ENCODE data around the gene WWC2.

WWC2 gene

DNA sequence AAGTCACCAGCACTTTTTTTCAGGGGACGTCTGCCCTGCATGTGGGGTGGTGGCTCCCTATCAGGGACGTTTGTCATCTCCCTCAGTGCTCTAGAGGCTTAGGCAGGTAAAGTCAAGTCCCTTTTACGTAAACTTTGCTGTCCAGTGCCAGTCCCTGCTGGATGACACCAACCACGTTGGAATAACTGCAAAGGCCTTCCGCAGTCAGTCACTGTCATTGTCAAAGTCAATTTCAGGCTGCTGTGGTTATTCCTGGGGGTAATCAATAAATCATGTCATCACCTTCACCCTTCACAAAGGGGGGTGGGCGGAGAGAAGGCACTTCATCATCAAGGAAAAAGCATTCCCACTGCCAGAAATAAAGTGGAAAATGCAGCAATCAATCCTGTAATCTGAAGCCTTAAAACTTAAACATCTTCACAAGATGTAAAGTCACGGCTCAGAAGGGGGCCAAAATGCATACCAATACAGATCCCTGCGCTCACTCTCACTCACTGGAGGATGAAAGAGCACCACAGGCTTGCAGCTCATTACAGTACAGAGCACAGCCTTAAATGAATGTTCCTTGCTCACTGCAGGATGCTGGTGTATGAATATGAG, 164.8 kb downstream of the WWC2 start:
- DNase-seq (ENCODE audit: insufficient read length, low spot score) (no peak), FAIRE-seq (no peak)
- no peak for TF ChIP-seq POLR2A (IDR thresholded peaks at IDR 0.05; ENCODE audit: low read depth, low read length)

DNA sequence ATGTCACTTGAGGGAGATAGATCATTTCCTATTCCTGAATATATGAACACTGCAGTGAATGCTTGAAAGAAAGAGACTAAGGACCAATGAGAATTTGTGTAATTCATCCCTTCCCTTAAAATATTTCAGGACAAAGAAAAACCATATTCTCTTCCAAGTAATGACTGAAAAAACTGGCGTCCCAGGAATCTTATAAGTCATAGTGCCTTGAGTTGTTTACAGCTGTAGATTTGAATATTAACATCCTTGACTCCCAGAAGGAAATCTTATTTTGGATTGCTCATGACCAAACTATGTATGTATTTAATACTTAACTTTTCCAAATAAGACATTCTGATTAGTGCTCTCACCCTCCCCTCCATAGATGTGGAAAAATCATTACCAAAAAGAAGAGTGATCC, 165.6 kb downstream of the WWC2 start:
- DNase-seq (ENCODE audit: insufficient read length, low spot score) (no peak), FAIRE-seq (no peak)
- TF ChIP-seq POLR2A (IDR thresholded peaks at IDR 0.05; ENCODE audit: low read depth, low read length) = no peak

DNA sequence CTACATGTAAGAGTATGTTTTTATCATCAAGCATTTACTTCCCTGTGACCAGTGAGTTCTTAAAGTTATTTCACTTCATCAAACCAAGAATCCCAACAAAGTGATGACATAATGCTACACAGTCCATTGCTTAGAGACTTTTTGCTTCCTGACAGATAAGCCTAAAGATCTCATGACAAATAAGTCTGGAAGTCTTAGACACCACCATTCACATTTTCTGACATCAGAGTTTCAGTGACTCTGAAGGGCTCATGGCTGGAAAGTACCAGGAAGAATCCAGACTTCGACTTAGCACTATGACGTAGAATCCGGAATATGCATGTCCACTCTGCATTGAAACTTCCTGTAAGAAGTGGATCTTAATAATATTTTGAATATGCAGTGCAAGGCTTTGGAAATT, 167.3 kb downstream of the WWC2 start:
- FAIRE-seq = no peak

DNA sequence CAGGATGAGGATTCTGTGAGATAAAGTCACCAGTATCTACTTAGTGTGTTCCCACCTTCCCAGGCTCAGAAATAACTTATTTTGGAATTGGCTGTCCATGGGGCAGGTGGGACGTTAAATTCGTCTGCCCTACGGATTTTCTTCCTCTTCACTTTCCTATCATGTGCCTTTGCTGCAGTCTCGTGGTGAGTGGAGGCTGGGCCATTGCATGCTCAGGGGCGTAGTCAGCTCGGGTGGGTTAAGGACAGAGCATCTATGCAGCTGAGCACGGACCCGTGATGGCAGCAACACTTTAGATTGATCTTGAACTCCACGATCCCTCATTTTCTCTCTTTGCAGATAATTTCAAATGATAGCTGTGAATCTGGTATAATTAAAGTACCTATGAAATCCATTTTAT, 169.5 kb downstream of the WWC2 start:
- no peak for TF ChIP-seq POLR2A (IDR thresholded peaks at IDR 0.05; ENCODE audit: low read depth, low read length)
- no peak for DNase-seq (ENCODE audit: insufficient read length, low spot score)
- no peak for FAIRE-seq

More for the DNA sequence above, 167.3 kb downstream of the WWC2 start:
- no peak for TF ChIP-seq POLR2A (IDR thresholded peaks at IDR 0.05; ENCODE audit: low read depth, low read length)
- DNase-seq (ENCODE audit: insufficient read length, low spot score) = no peak

DNA sequence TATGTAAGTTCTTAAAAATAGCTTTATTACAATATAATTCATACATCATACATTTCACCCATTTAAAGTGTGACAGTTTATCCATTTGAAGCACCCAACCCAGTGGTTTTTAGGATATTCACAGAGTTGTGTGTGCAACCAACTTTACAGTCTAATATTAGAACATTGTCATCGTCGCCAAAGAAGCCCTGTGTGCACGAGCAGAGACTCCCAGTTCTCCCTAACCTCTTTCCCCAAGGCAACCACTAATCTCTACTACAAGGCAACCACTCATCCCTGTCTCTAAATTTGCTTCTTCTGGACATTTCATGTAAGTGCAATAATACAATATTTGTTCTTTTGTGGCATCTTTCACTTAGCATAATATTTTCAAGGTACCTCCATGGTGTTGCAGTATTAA, 173.3 kb downstream of the WWC2 start:
- no peak for FAIRE-seq
- DNase-seq (ENCODE audit: insufficient read length, low spot score) = no peak
- no peak for TF ChIP-seq POLR2A (IDR thresholded peaks at IDR 0.05; ENCODE audit: low read depth, low read length)

DNA sequence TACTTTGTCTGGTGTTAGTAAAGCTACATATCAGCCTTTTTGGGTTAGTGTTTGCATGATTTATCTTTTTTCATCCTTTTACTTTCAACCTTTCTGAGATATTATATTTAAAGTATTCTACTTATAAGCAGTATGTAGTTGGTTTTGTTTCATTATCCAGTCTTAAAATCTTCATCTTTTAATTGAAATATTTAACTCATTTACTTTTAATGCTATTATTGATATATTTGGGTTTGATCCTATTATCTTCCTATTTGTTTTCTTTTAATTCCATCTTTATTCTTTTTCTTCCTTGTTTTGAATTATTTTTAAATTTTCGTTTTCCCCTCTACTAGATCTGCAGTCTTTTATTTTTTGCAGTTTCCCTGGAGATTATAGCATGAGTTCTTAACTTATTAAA, 177.0 kb downstream of the WWC2 start:
- FAIRE-seq (no peak), DNase-seq (ENCODE audit: insufficient read length, low spot score) (no peak)
- no peak for TF ChIP-seq POLR2A (IDR thresholded peaks at IDR 0.05; ENCODE audit: low read depth, low read length)

DNA sequence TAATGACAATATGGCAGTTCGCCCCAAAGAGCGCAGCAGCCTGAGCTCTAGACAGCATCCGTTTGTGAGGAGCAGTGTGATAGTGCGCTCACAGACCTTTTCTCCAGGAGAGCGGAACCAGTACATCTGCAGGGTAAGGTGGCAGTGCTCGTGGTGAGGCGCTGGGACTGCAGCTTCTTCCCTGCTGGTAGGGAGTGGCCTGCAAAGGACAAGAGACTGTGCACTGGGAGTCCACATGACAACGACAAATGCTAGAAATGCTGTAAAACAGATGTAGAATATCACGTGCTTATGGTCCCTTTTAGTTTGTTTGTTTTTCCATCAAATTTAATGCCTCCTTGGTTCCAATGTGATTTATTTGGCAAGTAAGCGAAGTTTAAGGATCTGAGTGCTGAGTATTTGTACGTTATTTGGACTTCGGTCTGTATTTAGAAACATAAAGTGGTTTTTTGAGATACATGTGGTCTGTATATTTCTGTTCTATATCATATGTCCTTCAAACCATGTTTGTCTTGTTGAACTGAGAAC, 185.3 kb downstream of the WWC2 start:
- no peak for DNase-seq (ENCODE audit: insufficient read length, low spot score)
- TF ChIP-seq POLR2A (IDR thresholded peaks at IDR 0.05; ENCODE audit: low read depth, low read length) = no peak
- FAIRE-seq = no peak

DNA sequence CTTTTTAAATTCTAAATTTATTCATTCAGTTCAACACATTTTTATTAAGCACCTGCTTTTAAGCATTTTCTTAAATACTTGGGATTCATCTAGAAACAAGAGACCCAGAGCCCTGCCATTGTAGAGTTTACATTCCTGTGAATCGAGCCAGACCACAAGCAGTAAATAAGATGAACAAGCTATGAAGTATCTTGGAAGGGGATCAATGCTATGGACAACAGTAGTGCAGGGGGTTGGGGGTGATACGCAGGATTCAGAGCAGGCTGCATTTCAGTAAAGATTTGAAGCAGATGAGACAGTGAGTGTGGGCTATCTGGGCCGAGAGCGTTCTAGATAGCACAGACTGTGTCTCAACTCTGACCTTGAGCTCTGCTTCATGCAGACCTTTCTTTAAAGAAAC, 185.9 kb downstream of the WWC2 start:
- TF ChIP-seq POLR2A (IDR thresholded peaks at IDR 0.05; ENCODE audit: low read depth, low read length) = no peak
- FAIRE-seq = no peak
- DNase-seq (ENCODE audit: insufficient read length, low spot score) = no peak

DNA sequence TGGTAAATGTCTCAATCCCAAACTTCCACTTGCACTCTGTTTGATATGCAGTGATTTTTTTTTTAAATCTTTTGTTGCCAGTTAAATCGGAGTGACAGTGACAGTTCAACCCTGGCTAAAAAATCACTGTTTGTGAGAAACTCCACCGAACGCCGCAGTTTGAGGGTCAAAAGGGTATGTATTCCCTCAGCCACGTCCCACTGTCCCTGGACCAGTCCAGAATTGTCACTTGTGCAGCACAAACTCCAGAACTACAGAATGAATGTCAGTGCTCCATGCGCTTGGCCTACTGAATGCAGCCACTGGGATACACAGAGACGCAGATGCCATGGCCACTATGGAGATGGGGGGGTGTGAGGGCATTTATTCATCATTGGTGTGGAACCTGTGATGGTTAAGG, 186.8 kb downstream of the WWC2 start:
- FAIRE-seq (no peak), DNase-seq (ENCODE audit: insufficient read length, low spot score) (no peak)

DNA sequence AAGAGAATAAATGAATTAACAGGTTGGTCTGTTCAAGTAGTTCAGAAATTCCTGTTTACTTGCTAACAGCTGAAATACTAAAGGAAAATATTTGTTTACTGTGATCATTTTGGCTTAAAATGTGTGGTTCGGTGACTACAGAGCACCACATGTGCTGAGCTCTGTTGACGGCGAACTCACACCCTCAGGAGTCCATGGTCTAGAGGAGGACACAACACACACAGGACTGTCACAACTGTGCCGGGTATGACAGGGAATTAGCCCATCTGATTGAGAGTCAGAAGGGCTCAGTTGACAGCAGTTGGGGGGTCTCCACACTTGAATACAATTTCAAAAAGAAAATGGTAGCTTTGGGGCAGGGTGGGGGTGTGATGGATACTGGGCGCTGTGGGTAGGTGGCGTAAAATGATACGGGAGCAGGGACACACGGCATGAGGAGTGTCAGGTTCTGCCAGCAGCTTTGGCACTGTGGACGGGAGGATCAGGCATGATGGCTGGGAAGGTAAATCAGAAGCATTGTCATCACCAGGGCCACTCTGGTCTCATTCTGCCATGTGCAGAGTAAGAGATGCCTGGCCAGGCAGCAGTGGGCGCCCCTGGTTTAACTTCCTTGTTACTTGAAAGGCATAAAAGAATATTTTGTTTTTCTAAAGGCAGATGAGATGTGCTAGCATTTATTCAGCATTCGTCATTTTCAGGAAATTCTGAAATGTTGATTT, 187.7 kb downstream of the WWC2 start:
- TF ChIP-seq POLR2A (IDR thresholded peaks at IDR 0.05; ENCODE audit: low read depth, low read length) = no peak
- no peak for DNase-seq (ENCODE audit: insufficient read length, low spot score)
- no peak for FAIRE-seq

More for the DNA sequence above, 186.8 kb downstream of the WWC2 start:
- no peak for TF ChIP-seq POLR2A (IDR thresholded peaks at IDR 0.05; ENCODE audit: low read depth, low read length)

DNA sequence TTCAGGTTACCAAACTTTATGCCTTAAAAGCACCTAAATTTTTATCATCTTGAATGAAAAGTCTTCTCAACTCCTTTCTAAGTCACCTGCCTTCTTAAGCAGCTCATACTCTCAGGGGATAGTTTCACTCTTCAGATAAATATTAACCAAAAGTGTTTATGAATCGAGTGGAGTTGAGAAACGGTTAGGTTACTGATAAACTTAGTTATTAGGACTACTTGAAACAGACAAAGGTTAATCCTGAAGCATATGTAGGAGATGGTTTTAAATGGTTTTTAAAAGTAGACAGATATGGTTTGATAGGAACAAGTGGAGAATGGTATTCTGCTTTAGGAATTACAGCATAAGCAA, 188.2 kb downstream of the WWC2 start:
- FAIRE-seq (no peak), DNase-seq (ENCODE audit: insufficient read length, low spot score) (no peak)
- TF ChIP-seq POLR2A (IDR thresholded peaks at IDR 0.05; ENCODE audit: low read depth, low read length) = no peak

DNA sequence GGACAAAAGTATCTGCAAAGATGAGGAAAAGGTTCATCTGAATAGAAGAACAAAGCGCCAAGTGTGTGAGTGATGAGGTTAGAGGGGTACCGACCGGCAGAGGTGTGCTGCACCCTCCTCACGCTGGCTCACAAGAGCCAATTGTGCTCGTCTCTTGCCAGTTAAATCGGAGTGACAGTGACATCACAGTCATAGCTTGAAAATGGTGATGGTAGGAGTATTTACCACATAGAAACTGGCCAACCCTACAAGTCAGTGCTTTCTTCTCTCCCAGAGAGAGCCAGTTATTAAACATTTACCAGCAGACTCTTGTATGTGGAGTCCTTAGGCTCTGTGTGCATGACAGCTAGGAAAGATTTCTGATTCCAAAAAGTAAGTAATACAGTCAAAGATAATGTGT, 188.6 kb downstream of the WWC2 start:
- FAIRE-seq (no peak), DNase-seq (ENCODE audit: insufficient read length, low spot score) (no peak)
- no peak for TF ChIP-seq POLR2A (IDR thresholded peaks at IDR 0.05; ENCODE audit: low read depth, low read length)

DNA sequence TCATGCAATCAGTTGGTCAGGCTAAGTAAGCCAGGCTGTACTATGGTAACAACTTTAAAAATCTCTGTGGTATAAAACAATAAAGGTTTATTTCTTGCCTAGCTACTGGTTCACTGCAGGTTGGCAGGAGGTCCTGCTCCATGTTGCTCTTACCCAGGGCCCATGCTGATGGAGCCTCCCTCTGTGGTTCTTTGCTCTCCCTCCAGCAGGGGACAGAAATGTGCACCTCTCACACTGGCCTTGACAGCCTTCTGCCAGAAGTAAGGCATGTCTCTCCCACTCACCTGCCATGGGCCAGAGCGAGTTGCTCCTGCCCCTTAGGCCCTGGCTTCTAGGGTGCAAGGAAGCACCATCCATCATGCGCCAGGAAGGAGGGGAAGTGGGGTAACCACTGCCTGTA, 189.9 kb downstream of the WWC2 start:
- no peak for TF ChIP-seq POLR2A (IDR thresholded peaks at IDR 0.05; ENCODE audit: low read depth, low read length)
- no peak for FAIRE-seq
- no peak for DNase-seq (ENCODE audit: insufficient read length, low spot score)

DNA sequence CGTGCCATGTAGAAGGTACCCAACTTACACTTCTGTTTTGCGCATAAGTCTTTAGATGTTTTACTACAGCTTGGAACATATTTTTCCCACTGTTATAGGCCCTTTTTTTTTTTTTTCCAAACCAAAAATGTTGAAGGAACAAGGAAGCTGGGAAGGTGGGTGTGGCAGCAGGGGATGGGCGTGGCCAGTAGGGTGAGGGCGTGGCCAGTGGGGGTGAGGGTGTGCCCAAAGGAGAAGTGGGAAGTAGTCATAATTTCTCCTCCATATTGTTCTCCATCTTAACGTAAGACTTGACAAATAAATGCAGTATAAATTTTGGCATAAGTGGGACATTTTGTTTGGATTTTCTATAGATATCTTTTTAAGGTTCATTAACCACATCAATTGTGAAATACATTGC, 190.6 kb downstream of the WWC2 start:
- DNase-seq (ENCODE audit: insufficient read length, low spot score) (no peak), FAIRE-seq (no peak)
- no peak for TF ChIP-seq POLR2A (IDR thresholded peaks at IDR 0.05; ENCODE audit: low read depth, low read length)

DNA sequence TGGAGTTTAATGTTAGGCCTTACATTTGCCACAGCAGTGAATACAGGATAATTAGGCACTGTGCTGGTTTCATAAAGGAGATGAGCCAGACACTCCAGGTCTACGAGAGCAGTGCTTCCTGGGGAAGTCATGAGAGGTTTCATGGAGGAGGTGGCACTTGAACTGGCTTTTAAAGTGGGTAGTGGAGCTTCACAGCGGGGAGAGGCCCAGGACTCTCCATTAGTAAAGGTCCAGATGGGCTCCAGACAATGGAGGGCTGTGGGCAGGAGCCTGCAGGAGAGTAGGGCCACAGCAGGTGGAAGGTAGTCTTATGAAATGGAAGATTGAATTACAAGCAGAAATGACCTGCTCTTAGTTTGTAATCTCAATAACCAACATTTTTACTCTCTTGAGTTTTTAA, 192.0 kb downstream of the WWC2 start:
- no peak for FAIRE-seq
- no peak for DNase-seq (ENCODE audit: insufficient read length, low spot score)
- no peak for TF ChIP-seq POLR2A (IDR thresholded peaks at IDR 0.05; ENCODE audit: low read depth, low read length)

Measured in H54 (cell line).